Germinal center (tissue), 1 donor: Measurements from ENCODE around the gene UBA52.
"Not testable (repeated sequence)": the region's sequence is repeated elsewhere in the genome, so short reads cannot be mapped to it uniquely, and the experiment has no call there.

Source experiments
- DNase-seq: peaks from one replicate; pipeline ENCODE4 v3.0.0; 2012; ENCODE audit warnings: mixed read lengths, low spot score

The UBA52 gene

GRCh38 chr19:18557411-18558201 lies 14.1 kb upstream of the UBA52 start, which contains the start of gene KXD1:
Gene KXD1, plus strand, starts transcription at chr19:18557870. Its CDS starts 4,187 bp downstream, at chr19:18562057.
- peak; percentile 98 for DNase-seq

DNA sequence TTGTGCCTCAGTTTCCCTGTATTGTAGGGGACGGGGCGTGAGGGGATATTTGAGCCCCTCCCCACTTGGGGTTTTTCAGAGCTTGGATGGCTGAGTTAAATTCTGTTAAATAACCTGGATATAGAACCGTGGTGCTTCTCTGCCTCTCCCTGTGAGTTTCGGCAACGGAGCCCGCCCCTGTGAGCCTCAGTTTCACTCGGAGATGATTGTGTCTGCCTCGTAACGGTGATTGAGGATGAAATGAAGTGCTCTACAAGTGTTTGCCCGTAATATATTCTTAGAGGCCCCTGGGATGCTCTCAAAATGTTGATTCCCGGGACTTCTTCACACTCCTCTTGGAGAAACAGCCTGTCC lies 13.5 kb upstream of the UBA52 start:
- DNase-seq = no peak

GRCh38 chr19:18558604-18559003 lies 13.1 kb upstream of the UBA52 start:
- no peak for DNase-seq

DNA sequence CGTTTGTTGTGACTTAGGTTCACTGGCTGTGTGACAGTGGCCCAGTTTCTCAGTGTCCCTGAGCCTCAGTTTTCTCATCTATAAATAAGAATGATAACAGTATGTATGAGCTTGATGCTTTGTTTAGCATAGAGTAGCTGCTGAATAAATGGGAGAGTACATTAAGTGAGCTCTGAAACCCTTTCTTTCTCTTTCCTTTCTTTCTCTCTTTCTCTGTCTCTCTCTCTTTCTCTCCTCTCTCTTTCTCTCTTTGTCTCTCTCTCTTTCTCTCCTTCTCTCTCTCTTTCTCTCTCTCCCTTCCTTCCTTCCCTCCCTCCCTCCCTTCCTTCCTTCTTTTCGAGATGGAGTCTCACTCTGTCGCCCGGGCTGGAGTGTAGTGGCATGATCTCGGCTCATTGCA lies 12.0 kb upstream of the UBA52 start:
- no peak for DNase-seq

- DNase-seq = no peak
Measured at GRCh38 chr19:18562086-18562485, 9.6 kb upstream of the UBA52 start.

DNA sequence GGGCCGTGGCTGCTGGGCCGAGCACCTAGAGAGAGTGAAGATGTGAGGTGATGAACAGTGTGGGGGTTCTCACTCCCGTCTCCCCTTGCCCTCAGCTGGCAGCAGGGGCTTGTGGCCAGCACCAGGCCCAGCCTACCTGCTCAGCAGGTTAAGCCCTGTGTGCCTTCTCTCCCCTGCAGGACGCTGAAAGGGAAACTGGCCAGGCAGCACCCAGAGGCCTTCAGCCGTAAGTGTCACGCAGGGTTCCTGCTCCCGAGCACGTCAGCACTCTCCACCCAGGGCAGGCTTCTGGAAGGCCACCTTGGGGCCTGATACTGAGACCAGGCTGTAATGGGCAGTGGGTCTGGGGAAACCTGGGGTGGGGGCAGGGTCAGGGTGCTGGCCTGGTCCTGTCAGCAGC lies 4.7 kb upstream of the UBA52 start:
- no peak for DNase-seq

- DNase-seq = no peak
Measured at GRCh38 chr19:18568367-18568766, 3.3 kb upstream of the UBA52 start.

DNA sequence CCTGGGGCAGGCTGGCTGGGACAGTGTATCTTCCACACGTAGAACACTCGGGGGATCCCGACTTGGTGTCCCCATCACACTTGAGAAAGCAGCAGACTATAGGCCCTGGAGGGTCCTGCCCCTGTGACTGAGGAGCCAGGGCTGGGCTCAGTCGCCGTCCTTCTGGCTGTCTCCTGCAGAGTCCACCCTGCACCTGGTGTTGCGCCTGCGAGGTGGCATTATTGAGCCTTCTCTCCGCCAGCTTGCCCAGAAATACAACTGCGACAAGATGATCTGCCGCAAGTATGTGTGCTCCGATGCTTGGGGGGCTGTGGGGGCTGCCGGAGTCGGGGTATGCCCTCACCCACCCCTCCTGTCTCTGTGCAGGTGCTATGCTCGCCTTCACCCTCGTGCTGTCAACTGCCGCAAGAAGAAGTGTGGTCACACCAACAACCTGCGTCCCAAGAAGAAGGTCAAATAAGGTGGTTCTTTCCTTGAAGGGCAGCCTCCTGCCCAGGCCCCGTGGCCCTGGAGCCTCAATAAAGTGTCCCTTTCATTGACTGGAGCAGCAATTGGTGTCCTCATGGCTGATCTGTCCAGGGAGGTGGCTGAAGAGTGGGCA lies 3.1 kb downstream of the UBA52 start:
- no peak for DNase-seq

DNA sequence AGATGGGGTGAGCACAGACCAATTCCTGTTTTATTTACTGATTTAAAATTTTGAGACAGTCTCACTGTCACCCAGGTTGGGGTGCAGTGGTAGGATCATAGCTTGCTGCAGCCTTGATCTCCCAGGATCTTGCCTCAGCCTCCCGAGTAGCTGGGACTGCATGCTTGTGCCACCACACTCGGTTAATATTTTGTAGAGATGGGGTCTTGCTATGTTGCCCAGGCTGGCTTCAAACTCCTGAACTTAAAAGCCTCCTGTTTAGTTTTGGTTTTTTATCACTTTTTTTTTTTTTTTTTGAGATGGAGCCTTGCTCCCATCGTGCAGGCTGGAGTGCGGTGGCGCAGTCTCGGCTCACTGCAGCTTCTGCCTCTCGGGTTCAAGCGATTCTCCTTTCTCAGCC lies 4.7 kb downstream of the UBA52 start:
- no peak for DNase-seq

DNA sequence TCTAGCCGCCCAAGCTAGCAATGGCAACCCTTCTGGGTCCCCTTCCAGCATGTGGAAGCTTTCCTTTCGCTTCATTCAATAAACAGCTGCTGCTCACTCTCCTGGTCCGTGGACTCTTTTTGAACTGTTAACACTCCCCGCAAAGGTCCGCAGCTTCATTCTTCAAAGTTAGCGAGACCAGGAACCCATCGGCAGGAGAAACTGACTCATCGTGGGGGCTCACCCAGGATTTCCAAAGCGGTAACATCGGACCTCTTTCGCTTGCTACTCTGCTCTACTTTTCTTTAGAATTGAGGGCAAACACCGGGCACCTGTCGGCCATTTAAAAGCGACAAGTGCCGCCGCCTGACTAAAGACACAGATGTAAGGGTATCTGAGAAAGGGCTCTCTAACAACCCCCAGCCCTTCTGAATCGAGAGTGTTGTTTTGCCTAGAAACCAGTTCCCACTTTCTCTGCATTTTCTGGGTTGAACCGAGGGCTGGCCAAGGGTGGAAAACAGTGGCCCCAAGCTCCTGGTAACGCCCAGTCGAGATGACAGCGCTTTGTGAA lies 5.8 kb downstream of the UBA52 start:
- DNase-seq = no peak

DNA sequence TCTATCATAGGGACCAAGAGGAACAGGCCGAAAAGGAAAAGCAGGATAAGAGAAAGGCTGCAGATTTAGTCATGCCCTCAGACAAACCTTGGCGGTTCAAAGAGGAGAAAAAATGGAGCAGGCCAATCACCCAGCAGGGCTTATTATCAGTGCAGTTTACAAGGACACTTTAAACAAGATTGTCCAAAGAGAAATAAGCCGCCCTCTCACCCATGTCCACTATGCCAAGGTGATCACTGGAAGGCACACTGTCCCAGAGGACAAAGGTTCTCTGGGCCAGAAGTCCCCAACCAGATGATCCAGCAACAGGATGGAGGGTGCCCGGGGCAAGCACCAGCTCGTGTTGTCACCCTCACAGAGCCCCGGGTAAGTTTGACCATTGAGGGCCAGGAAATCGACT lies 8.7 kb downstream of the UBA52 start:
- DNase-seq = no peak

- DNase-seq = no peak
Measured at GRCh38 chr19:18586306-18586705, 14.6 kb downstream of the UBA52 start.

DNA sequence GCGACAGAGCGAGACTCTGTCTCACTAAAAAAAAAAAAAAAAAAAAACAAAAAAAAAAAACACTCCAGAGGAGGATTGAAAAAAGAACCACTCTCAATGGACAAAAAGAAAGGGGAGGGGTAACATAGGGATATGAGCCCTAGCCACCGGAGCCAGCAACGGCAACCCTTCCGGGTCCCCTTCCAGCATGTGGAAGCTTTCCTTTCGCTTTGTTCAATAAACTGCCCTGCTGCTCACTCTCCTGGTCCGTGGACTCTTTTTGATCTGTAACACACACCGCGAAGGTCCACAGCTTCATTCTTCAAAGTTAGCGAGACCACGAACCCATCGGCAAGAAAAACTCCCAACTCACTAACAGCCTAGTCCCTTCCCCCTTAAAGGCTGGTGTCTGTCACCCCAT lies 15.9 kb downstream of the UBA52 start:
- DNase-seq = no peak

GRCh38 chr19:18587962-18588610 lies 16.4 kb downstream of the UBA52 start:
- DNase-seq = no peak

DNA sequence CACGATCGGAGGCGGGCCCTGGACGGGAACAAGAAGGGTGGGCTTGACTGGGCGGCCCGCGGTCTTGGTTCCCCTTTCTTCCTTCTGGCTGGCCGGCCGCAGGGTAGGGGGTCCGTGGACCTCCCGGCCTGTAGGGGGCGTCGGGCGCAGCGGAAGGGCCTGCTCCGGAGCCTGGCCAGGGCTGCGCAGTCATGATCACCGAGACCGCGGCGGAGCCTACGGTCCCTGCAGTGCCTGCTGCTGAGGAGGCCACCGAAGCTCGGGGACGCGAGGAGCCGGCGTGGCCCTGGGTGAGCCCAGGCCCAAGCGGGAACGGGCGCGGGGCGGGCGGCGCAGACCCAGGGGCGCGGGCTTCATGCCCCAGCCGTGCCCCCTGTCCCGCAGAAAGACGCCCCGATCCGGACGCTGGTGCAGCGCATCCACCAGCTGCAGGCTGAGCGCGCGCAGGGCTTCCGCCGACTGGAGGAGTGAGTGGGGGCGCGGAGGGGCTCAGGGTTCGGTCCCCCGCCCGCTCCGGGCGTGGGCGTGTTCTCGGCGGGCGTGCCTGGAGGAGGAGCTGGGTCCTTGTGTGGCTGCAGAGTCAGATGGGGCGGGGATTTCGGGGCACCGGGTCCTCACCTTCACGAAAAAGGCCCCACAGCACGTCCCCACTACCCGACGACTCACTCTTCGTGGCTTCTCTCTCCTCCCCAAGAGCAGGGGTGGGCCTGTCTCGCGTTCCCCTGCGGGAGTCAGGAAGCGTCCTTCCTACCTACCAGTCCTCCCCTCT lies 17.1 kb downstream of the UBA52 start, which contains the start of gene REX1BD:
Gene REX1BD (plus strand): TSS at position 188 of the 769 bp plus-strand sequence. CDS start 4 bp downstream, at position 192.
- DNase-seq = peak; percentile 79

DNA sequence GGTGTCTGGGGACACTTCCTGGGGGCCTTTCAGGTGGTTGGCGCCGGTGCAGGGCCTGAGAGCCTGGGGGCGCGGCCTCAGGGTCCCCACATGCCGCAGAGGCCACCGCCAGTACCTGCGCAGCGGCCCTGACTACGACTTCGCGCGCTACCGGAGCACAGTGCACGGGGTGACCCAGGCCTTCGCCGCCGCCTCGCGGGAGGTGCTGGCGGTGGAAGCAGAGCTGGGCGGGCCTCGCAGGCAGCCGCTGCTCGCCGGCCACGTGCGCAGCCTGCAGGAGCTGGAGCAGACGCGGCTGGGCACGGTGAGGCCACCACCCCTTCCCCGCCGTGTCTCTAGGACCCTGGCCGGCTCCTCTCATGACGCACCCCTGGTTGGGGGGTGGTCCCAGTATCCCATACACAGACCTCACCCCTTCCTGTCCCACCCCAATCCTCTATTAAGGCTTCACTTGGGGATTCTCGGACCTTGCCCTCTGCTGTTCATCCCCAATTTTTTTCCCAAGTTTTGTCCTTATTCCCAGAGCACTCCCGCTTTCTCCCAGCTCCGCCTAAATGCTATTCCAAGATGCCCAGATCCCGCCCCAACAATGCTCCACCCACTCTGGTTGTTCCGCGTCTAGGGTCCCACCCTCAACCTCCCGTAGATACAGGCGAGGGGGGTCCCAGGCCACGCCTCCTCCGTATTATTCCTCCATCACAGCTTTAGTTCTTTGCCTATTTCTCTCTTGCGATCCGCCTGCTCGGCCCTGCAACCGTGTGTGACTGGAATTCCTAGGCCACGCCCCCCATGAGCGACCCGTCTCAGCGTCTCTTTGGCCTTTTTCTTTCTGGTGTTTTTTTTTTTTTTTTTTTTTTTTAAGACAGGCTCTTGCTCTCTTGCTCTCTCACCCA lies 18.0 kb downstream of the UBA52 start:
- peak; percentile 70 for DNase-seq

- DNase-seq = no peak
Measured at GRCh38 chr19:18590273-18591272, 18.9 kb downstream of the UBA52 start.

GRCh38 chr19:18591735-18592385 lies 20.2 kb downstream of the UBA52 start:
- DNase-seq = no peak

GRCh38 chr19:18592732-18593131 lies 21.1 kb downstream of the UBA52 start:
- DNase-seq = not testable (repeated sequence)
